A549 (cell line): ENCODE measurements around the gene LRFN3. TPM values are rescaled to one million over a fixed set of nuclear protein-coding genes. Genes with fewer than 3 reads are reported as not detected.

ENCODE experiments used
- ATAC-seq, 2 experiments: fragments of 200-7000 bp in 1 of 2; fragments of >200 bp in 1 of 2; cut with Nextera tagmentation in 1 of 2; cut with Tn5 transposase in 1 of 2; 3 replicates each; pipeline versions ENCODE4 v1.8.0 to v1.9.1; 2018 to 2020; ENCODE audit warnings: mild to moderate bottlenecking in 1 of 2, moderate library complexity in 1 of 2
- CTCF ChIA-PET: fragments of 300-600 bp; sonication (Branson Sonifier 250); formaldehyde crosslinking; extraction: SDS; loops from one replicate; lab custom pipeline; 2021; ENCODE audit warnings: antibody characterized with exemption, inconsistent platforms; lab: Yijun Ruan, JAX
- POLR2A ChIA-PET: fragments of 350-600 bp; formaldehyde crosslinking; extraction: SDS; loops from one replicate; lab custom pipeline; 2021; ENCODE audit warnings: antibody characterized with exemption, inconsistent platforms; lab: Yijun Ruan, JAX
- DNase-seq, 2 experiments: peaks; one replicate each; pipeline versions ENCODE4 v3.0.0 to v3.0.0-alpha.2; 2011 to 2016; ENCODE audit warnings: low read depth in 1 of 2, low spot score in 1 of 2
- FAIRE-seq: peaks from 2 replicates; lab custom pipeline; 2011; peaks lifted over from hg19 to GRCh38; lab: Jason Lieb, UNC
- H3K27ac ChIP-seq, 2 experiments: fragments of >200 bp; sonication (Bioruptor Twin); formaldehyde crosslinking; 3 replicates each; pipeline ENCODE4 v1.5.1; 2016 to 2017
- H3K4me1 ChIP-seq: fragments of >200 bp; sonication (Bioruptor Twin); formaldehyde crosslinking; 3 replicates; pipeline ENCODE4 v1.6.1; 2016
- H3K4me2 ChIP-seq: fragments of >200 bp; sonication (Bioruptor Twin); formaldehyde crosslinking; 3 replicates; pipeline ENCODE4 v1.6.1; 2016
- H3K4me3 ChIP-seq: fragments of >200 bp; sonication (Bioruptor Twin); formaldehyde crosslinking; 3 replicates; pipeline ENCODE4 v1.5.1; 2016
- H3K9me3 ChIP-seq: fragments of >200 bp; sonication (Bioruptor Twin); formaldehyde crosslinking; 3 replicates; pipeline ENCODE4 v1.6.1; 2016
- CBX8 ChIP-seq: fragments of 200-600 bp; sonication (generic); IDR thresholded peaks from 2 replicates; pipeline ENCODE4 v1.6.1; 2016
- CEBPB ChIP-seq, 2 experiments: fragments of >200 bp in 1 of 2; sonication (Bioruptor Twin) in 1 of 2; formaldehyde crosslinking in 1 of 2; IDR thresholded peaks; 2 replicates each; pipeline ENCODE4 v1.6.1; 2012 to 2016
- CHD2 ChIP-seq: fragments of 150-350 bp; IDR thresholded peaks from 2 replicates; pipeline ENCODE4 v1.6.1; 2014; ENCODE audit warnings: low read length; ENCODE audit not compliant: partially characterized antibody
- E2F6 ChIP-seq: IDR thresholded peaks from 2 replicates; pipeline ENCODE4 v1.6.1; 2012; ENCODE audit warnings: low read depth, borderline replicate concordance
- ELK1 ChIP-seq: fragments of 150-350 bp; IDR thresholded peaks from 2 replicates; pipeline ENCODE4 v1.6.1; 2014; ENCODE audit warnings: low read depth, mild to moderate bottlenecking, low read length
- EP300 ChIP-seq, 2 experiments: fragments of >200 bp; sonication (Bioruptor Twin); formaldehyde crosslinking; IDR thresholded peaks; 2 replicates in 1 of 2; 3 replicates in 1 of 2; pipeline ENCODE4 v1.6.1; 2016 to 2017
- ESRRA ChIP-seq: fragments of 150-350 bp; IDR thresholded peaks from 2 replicates; pipeline ENCODE4 v1.6.1; 2014; ENCODE audit warnings: mild to moderate bottlenecking, low read length, borderline replicate concordance
- FOSL2 ChIP-seq, 2 experiments: fragments of 450-650 bp in 1 of 2; fragments of >200 bp in 1 of 2; sonication (Bioruptor Twin) in 1 of 2; formaldehyde crosslinking; IDR thresholded peaks; 2 replicates each; pipeline versions ENCODE4 v1.5.0 to v1.6.1; 2016 to 2020; ENCODE audit warnings: mild to moderate bottlenecking in 1 of 2, moderate library complexity in 1 of 2
- FOXS1 ChIP-seq: fragments of 250-450 bp; sonication (Bioruptor Pico); IDR thresholded peaks from 2 replicates; pipeline ENCODE4 v1.5.0; 2020; ENCODE audit warnings: mild to moderate bottlenecking, moderate library complexity
- GATA3 ChIP-seq: IDR thresholded peaks from 2 replicates; pipeline ENCODE4 v1.6.1; 2012; ENCODE audit warnings: borderline replicate concordance
- JUN ChIP-seq, 2 experiments: fragments of >200 bp; sonication (Bioruptor Twin); formaldehyde crosslinking; IDR thresholded peaks; 2 replicates in 1 of 2; 3 replicates in 1 of 2; pipeline ENCODE4 v1.6.1; 2016 to 2017
- JUNB ChIP-seq: fragments of >200 bp; sonication (Bioruptor Twin); formaldehyde crosslinking; IDR thresholded peaks from 2 replicates; pipeline ENCODE4 v1.6.1; 2016
- MAZ ChIP-seq: fragments of 150-350 bp; IDR thresholded peaks from 2 replicates; pipeline ENCODE4 v1.6.1; 2014; ENCODE audit warnings: antibody characterized with exemption, low read depth, low read length, borderline replicate concordance
- MYC ChIP-seq: IDR thresholded peaks from 2 replicates; pipeline ENCODE4 v1.6.1; 2012; ENCODE audit warnings: mild to moderate bottlenecking, inconsistent platforms, low read length, improper control_type of control experiment, borderline replicate concordance
- NFE2L2 ChIP-seq: fragments of 150-350 bp; conservative IDR thresholded peaks from 2 replicates; pipeline ENCODE4 v1.6.1; 2014; ENCODE audit warnings: low read length
- NPAS2 ChIP-seq: fragments of 250-450 bp; sonication (Bioruptor Pico); IDR thresholded peaks from 2 replicates; pipeline ENCODE4 v1.8.0; 2022; ENCODE audit warnings: mild to moderate bottlenecking, moderate library complexity, borderline replicate concordance
- NR3C1 ChIP-seq: fragments of >200 bp; sonication (Bioruptor Twin); formaldehyde crosslinking; IDR thresholded peaks from 3 replicates; pipeline ENCODE4 v1.6.1; 2017
- POLR2A ChIP-seq: IDR thresholded peaks from 2 replicates; pipeline ENCODE4 v1.6.1; 2012; ENCODE audit warnings: mild to moderate bottlenecking, low read length
- POLR2AphosphoS2 ChIP-seq: conservative IDR thresholded peaks from 2 replicates; pipeline ENCODE4 v1.6.1; 2012; ENCODE audit warnings: low read length, improper control_type of control experiment, inconsistent platforms
- RAD21 ChIP-seq, 2 experiments: fragments of >200 bp in 1 of 2; sonication (Bioruptor Twin) in 1 of 2; formaldehyde crosslinking in 1 of 2; IDR thresholded peaks in 1 of 2; conservative IDR thresholded peaks in 1 of 2; 2 replicates in 1 of 2; 3 replicates in 1 of 2; pipeline ENCODE4 v1.6.1; 2012 to 2018; ENCODE audit warnings: inconsistent platforms in 1 of 2
- RCOR1 ChIP-seq: fragments of 150-350 bp; IDR thresholded peaks from 2 replicates; pipeline ENCODE4 v1.6.1; 2014; ENCODE audit warnings: antibody characterized with exemption, low read length, low read depth
- REST ChIP-seq: fragments of 200-600 bp; sonication (generic); IDR thresholded peaks from 2 replicates; pipeline ENCODE4 v1.6.1; 2016; ENCODE audit warnings: antibody characterized with exemption, mild to moderate bottlenecking, moderate library complexity
- RNF2 ChIP-seq: fragments of 200-600 bp; sonication (generic); IDR thresholded peaks from 2 replicates; pipeline ENCODE4 v1.6.1; 2016; ENCODE audit warnings: low read depth, mild to moderate bottlenecking, antibody characterized with exemption, moderate library complexity, borderline replicate concordance
- TFCP2L1 ChIP-seq: fragments of 250-450 bp; sonication (Bioruptor Pico); IDR thresholded peaks from 2 replicates; pipeline ENCODE4 v1.5.0; 2021; ENCODE audit warnings: mild to moderate bottlenecking
- ZC3H11A ChIP-seq: fragments of 450-650 bp; IDR thresholded peaks from 2 replicates; pipeline ENCODE4 v1.6.1; 2014; ENCODE audit warnings: antibody characterized with exemption, mild to moderate bottlenecking
- ZFP36 ChIP-seq: fragments of 450-650 bp; IDR thresholded peaks from 2 replicates; pipeline ENCODE4 v1.6.1; 2014; ENCODE audit warnings: borderline replicate concordance; ENCODE audit not compliant: partially characterized antibody
- WGBS: methylation state at CpG from one replicate; pipeline ENCODE4 v1.1.6; 2017; ENCODE audit errors: missing lambda C conversion rate; 5-methylcytosine and 5-hydroxymethylcytosine counted together
- polyA plus RNA-seq, 4 experiments: library from polyadenylated mRNA; depleted of rRNA in 3 of 4; stranded (reverse); fragments of >200 nt; fragmentation: RNase III in 1 of 4; extraction: RNeasy Plus Mini Kit Qiagen cat#74134 plus additional on column Dnase treatment in 1 of 4; gene quantifications; 2 replicates in 3 of 4; 3 replicates in 1 of 4; pipeline ENCODE4 v1.2.3, GENCODE V29; 2011 to 2017
- TF ChIP-seq, protein P1 (sequence below): fragments of 250-450 bp; sonication (Bioruptor Pico); IDR thresholded peaks from 2 replicates; pipeline ENCODE4 v1.5.0; 2021; ENCODE audit warnings: mild to moderate bottlenecking, moderate library complexity, borderline replicate concordance

Gene LRFN3
- polyA plus RNA-seq, 2 of the 4 experiments (the other 2 are of a cell fraction) = 2.4 to 16.6 TPM

DNA sequence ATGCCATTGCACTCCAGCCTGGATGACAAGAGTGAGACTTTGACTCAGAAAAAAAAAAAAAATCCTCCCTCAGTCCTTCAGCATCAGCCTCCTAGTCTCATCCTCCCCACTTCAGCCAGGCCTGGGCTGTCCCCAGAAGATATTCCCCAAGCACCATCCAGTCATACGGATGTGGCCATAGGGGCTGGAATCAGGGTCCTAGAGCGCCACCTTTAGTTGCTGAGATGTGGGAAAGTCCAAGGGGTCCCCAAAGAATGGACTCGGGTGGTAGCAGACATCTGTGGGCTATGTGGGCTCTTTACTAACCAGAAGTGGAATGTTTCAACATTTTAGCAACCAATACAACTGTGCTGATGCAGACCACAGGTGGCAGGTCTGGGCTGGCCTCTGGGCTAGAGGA is 25.0 kb upstream of the LRFN3 start:
- peak in 1 of 2 experiments; percentile 49; a peak in 3 of 6 replicates for ATAC-seq
- ChIA-PET CTCF (interaction anchor here (0.7 to 5.0 kb wide), 3 partner anchors 22 to 174 kb away, joined by 3 to 32 read pairs (median 4); no protein-coding TSS in a partner anchor), POLR2A (interaction anchor here (1.7 kb wide), 1 partner anchor 20 kb away, joined by 5 read pairs; no protein-coding TSS in a partner anchor)
- Histone ChIP-seq H3K4me3 (no peak overlapping the region), H3K27ac (no peak overlapping the region), H3K4me1 (peaks cover 8% of the 10 kb centered on the region; the same call in 2 of the 3 replicates), H3K4me2 (no peak overlapping the region), H3K9me3 (no peaks in the 10 kb centered on the region)
- FAIRE-seq = no peak
- peak in 1 of 2 experiments; percentile 49; a peak in 2 of 5 replicates for TF ChIP-seq RAD21 (conservative IDR thresholded peaks at IDR 0.05 in 1 of 2, IDR thresholded peaks at IDR 0.05 in 1 of 2)
- no peak for TF ChIP-seq ESRRA
- WGBS = 68% methylated on average over 3 of the region's 3 CpGs
- DNase-seq = no peak

DNA sequence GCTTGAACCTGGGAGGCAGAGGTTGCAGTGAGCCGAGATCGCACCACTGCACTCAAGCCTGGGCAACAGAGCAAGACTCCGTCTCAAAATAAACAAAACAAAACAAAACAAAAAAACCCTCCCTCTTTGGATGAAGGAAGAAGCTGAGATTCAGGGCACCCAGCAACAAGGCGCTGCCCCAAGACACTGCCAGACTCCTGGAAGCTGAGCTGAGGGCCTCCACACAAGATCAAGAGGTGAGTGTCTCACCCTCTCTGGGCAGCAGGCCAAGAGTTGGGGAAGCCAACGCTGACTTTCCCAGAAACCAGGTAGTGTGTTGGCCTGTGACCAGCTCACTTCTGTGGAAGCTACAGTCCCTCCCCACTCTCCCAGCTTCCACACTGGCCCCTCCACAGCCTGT is 24.4 kb upstream of the LRFN3 start:
- FAIRE-seq (no peak), ATAC-seq (peak; percentile 43 to 44; a peak in 5 of 6 replicates), DNase-seq (peak in 1 of 2 experiments; percentile 59)
- Histone ChIP-seq H3K9me3 (no peaks in the 10 kb centered on the region), H3K4me1 (peaks cover 3% of the 10 kb centered on the region; the same call in 2 of the 3 replicates), H3K4me2 (no peak overlapping the region), H3K27ac (no peak overlapping the region), H3K4me3 (no peak overlapping the region)
- WGBS = 54% methylated on average over 5 of the region's 5 CpGs
- TF ChIP-seq NFE2L2 (no peak), ELK1 (no peak), NPAS2 (CRISPR knock-in tag) (no peak), E2F6 (no peak), NR3C1 (no peak), CHD2 (no peak), CEBPB (IDR thresholded peaks at IDR 0.05) (no peak), FOSL2 (IDR thresholded peaks at IDR 0.05) (no peak), FOSL2 (CRISPR knock-in tag; IDR thresholded peaks at IDR 0.05) (no peak), RNF2 (no peak), MYC (no peak), JUN (IDR thresholded peaks at IDR 0.05) (no peak), TFCP2L1 (CRISPR knock-in tag) (no peak), GATA3 (no peak), CBX8 (no peak), JUNB (no peak)
- ChIA-PET CTCF (interaction anchor here (0.6 to 5.0 kb wide), 8 partner anchors 15 to 40 kb away, joined by 3 to 32 read pairs (median 4); no protein-coding TSS in a partner anchor), POLR2A (interaction anchor here (1.7 kb wide), 1 partner anchor 19 kb away, joined by 5 read pairs; no protein-coding TSS in a partner anchor)

DNA sequence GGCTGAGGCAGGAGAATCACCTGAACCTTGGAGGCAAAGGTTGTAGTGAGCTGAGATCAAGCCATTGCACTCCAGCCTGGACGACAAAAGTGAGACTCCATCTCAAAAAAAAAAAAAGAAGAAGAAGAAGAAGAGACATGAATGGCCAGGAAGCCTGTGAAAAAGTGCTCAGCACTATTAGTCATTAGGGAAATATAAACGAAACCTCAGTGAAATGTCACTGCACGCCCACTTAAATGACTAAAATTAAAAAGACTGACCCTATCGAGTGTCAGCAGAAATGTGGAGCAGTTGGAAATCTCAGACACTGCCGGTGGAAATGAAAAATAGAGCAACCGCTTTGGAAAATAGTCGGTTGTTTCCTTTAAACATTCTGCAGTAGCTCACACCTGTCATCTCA is 22.6 kb upstream of the LRFN3 start:
- no peak overlapping the region for H3K27ac ChIP-seq
- ChIA-PET POLR2A (interaction anchor here (0.5 kb wide), 1 partner anchor 8 kb away, joined by 3 read pairs; no protein-coding TSS in a partner anchor), CTCF (interaction anchor here (0.9 to 1.3 kb wide), 3 partner anchors 12 to 32 kb away, joined by 3 to 4 read pairs (median 3); no protein-coding TSS in a partner anchor)
- no peak overlapping the region for H3K4me2 ChIP-seq
- DNase-seq = no peak
- no peak for ATAC-seq
- H3K4me1 ChIP-seq = no peaks in the 10 kb centered on the region; the same call in 2 of the 3 replicates
- 36% methylated on average over 7 of the region's 7 CpGs for WGBS
- no peak for FAIRE-seq
- H3K4me3 ChIP-seq = no peak overlapping the region
- H3K9me3 ChIP-seq = no peaks in the 10 kb centered on the region
- TF ChIP-seq ZC3H11A (no peak), MAZ (no peak), EP300 (IDR thresholded peaks at IDR 0.05) (no peak), POLR2A (no peak), CEBPB (IDR thresholded peaks at IDR 0.05) (no peak), ZFP36 (no peak), JUN (IDR thresholded peaks at IDR 0.05) (no peak), FOXS1 (CRISPR knock-in tag) (no peak), RCOR1 (no peak), REST (no peak), NFE2L2 (no peak), RNF2 (no peak), POLR2AphosphoS2 (no peak)
- TF ChIP-seq, protein P1, sequence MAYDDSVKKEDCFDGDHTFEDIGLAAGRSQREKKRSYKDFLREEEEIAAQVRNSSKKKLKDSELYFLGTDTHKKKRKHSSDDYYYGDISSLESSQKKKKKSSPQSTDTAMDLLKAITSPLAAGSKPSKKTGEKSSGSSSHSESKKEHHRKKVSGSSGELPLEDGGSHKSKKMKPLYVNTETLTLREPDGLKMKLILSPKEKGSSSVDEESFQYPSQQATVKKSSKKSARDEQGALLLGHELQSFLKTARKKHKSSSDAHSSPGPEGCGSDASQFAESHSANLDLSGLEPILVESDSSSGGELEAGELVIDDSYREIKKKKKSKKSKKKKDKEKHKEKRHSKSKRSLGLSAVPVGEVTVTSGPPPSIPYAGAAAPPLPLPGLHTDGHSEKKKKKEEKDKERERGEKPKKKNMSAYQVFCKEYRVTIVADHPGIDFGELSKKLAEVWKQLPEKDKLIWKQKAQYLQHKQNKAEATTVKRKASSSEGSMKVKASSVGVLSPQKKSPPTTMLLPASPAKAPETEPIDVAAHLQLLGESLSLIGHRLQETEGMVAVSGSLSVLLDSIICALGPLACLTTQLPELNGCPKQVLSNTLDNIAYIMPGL = no peak
